Measurements from ENCODE around the gene TLE4.

Gene TLE4

GRCh38 chr9:79719989-79720388 lies 148.2 kb downstream of the TLE4 start:
- TF ChIP-seq CTCF (conservative IDR thresholded peaks at IDR 0.05) (no peak), ZFX (IDR thresholded peaks at IDR 0.05) (no peak)
- no peak overlapping the region for H3K27ac ChIP-seq

- TF ChIP-seq ZFX (IDR thresholded peaks at IDR 0.05) (no peak), CTCF (conservative IDR thresholded peaks at IDR 0.05) (no peak)
- H3K27ac ChIP-seq, result no peak overlapping the region
Observed at GRCh38 chr9:79731171-79731890, 159.6 kb downstream of the TLE4 start.

- no peak overlapping the region for H3K27ac ChIP-seq
- TF ChIP-seq CTCF (conservative IDR thresholded peaks at IDR 0.05), result no peak
- no peak for TF ChIP-seq ZFX (IDR thresholded peaks at IDR 0.05)
Observed at GRCh38 chr9:79735023-79735779, 163.4 kb downstream of the TLE4 start.

GRCh38 chr9:79736051-79736450 lies 164.3 kb downstream of the TLE4 start:
- TF ChIP-seq ZFX (IDR thresholded peaks at IDR 0.05) (no peak), CTCF (conservative IDR thresholded peaks at IDR 0.05) (no peak)
- H3K27ac ChIP-seq, result no peak overlapping the region

GRCh38 chr9:79741381-79741780 lies 169.6 kb downstream of the TLE4 start:
- TF ChIP-seq ZFX (IDR thresholded peaks at IDR 0.05) (no peak), CTCF (conservative IDR thresholded peaks at IDR 0.05) (no peak)

GRCh38 chr9:79742110-79742721 lies 170.5 kb downstream of the TLE4 start:
- TF ChIP-seq ZFX (IDR thresholded peaks at IDR 0.05) (no peak), CTCF (conservative IDR thresholded peaks at IDR 0.05) (no peak)
- no peak overlapping the region for H3K27ac ChIP-seq

More at GRCh38 chr9:79741381-79741780, 169.6 kb downstream of the TLE4 start:
- H3K27ac ChIP-seq, result no peak overlapping the region

- H3K27ac ChIP-seq, result no peak overlapping the region
- no peak for TF ChIP-seq ZFX (IDR thresholded peaks at IDR 0.05)
- no peak for TF ChIP-seq CTCF (conservative IDR thresholded peaks at IDR 0.05)
Observed at GRCh38 chr9:79744521-79744920, 172.8 kb downstream of the TLE4 start.

Measured in C4-2B (cell line).